ENCODE measurements around the gene AHCTF1.

The AHCTF1 gene

GRCh38 chr1:246931549-246932365 lies at the start of gene AHCTF1:
AHCTF1 (minus strand) TSS chr1:246931948; CDS start chr1:246918370, 13,578 bp downstream.
- peak; percentile 97 to 98 for DNase-seq

GRCh38 chr1:246978785-246979184 lies 47.0 kb upstream of the AHCTF1 start:
- no peak for DNase-seq

- DNase-seq = no peak
Observed at GRCh38 chr1:246978281-246978680, 46.5 kb upstream of the AHCTF1 start.

- no peak for DNase-seq
Observed at GRCh38 chr1:246971969-246972368, 40.2 kb upstream of the AHCTF1 start.

- no peak for DNase-seq
Observed at GRCh38 chr1:246971090-246971721, 39.5 kb upstream of the AHCTF1 start.

- DNase-seq = peak in 1 of 2 experiments; percentile 16
Observed at GRCh38 chr1:246969621-246970020, 37.9 kb upstream of the AHCTF1 start.

GRCh38 chr1:246966502-246966901 lies 34.8 kb upstream of the AHCTF1 start:
- no peak for DNase-seq

GRCh38 chr1:246959944-246960693 lies 28.4 kb upstream of the AHCTF1 start:
- DNase-seq = peak; percentile 96 to 97

- no peak for DNase-seq
Observed at GRCh38 chr1:246954126-246954525, 22.4 kb upstream of the AHCTF1 start.

- DNase-seq = no peak
Observed at GRCh38 chr1:246951413-246951812, 19.7 kb upstream of the AHCTF1 start.

- no peak for DNase-seq
Observed at GRCh38 chr1:246949956-246950355, 18.2 kb upstream of the AHCTF1 start.

- DNase-seq = no peak
Observed at GRCh38 chr1:246947255-246947654, 15.5 kb upstream of the AHCTF1 start.

- DNase-seq = no peak
Observed at GRCh38 chr1:246946366-246946765, 14.6 kb upstream of the AHCTF1 start.

GRCh38 chr1:246934765-246935164 lies 3.0 kb upstream of the AHCTF1 start:
- DNase-seq = no peak

- DNase-seq = no peak
Observed at GRCh38 chr1:246933893-246934292, 2.1 kb upstream of the AHCTF1 start.

GRCh38 chr1:246932366-246932700 lies 585 bp upstream of the AHCTF1 start:
- no peak for DNase-seq

GRCh38 chr1:246930830-246931548 lies 759 bp downstream of the AHCTF1 start:
- peak; percentile 41 to 60 for DNase-seq

GRCh38 chr1:246925997-246926626 lies 5.6 kb downstream of the AHCTF1 start:
- no peak for DNase-seq

- no peak for DNase-seq
Observed at GRCh38 chr1:246923900-246924299, 7.8 kb downstream of the AHCTF1 start.

GRCh38 chr1:246923482-246923881 lies 8.3 kb downstream of the AHCTF1 start:
- DNase-seq = no peak

- DNase-seq = no peak
Observed at GRCh38 chr1:246921481-246921880, 10.3 kb downstream of the AHCTF1 start.

GRCh38 chr1:246919902-246920301 lies 11.8 kb downstream of the AHCTF1 start:
- DNase-seq = no peak

Data from Kasumi-1 (cell line).